Endometrial microvascular endothelial cells (primary cell): ENCODE results near the gene PSMD8. TPM values are rescaled to one million over a fixed set of nuclear protein-coding genes. Genes with fewer than 3 reads are reported as not detected.
"Not testable (repeated sequence)": the region's sequence is repeated elsewhere in the genome, so short reads cannot be mapped to it uniquely, and the experiment has no call there.

Experiments used
- in situ Hi-C: cut with HindIII; loops from 2 replicates; pipeline ENCODE4 v1.10.0; 2017; ENCODE audit warnings: low sequenced_read_pairs, low pct_unique_long_range_greater_than_20kb; ENCODE audit errors: inconsistent ontology term
- total RNA-seq: library from RNA; depleted of rRNA; stranded (reverse); fragments of >200 nt; gene quantifications from one replicate; pipeline ENCODE4 v1.2.3, GENCODE V29; 2015; ENCODE audit errors: inconsistent ontology term

Gene PSMD8
- total RNA-seq, 1 donor from 2014 or later, result 395 TPM

GRCh38 chr19:38401148-38401547, 26.8 kb downstream of the PSMD8 start:
- in situ Hi-C loops, result no loop called here

GRCh38 chr19:38402623-38402966, 28.2 kb downstream of the PSMD8 start:
- in situ Hi-C loops, result no loop called here

- in situ Hi-C loops, result no loop called here
Observed at GRCh38 chr19:38402967-38403674, 28.8 kb downstream of the PSMD8 start, which contains the start of gene FAM98C. FAM98C (plus strand) TSS chr19:38403093; CDS start chr19:38403154, 61 bp downstream.

- in situ Hi-C loops, result no loop called here
Observed at GRCh38 chr19:38404858-38405257, 30.5 kb downstream of the PSMD8 start.

- in situ Hi-C loops, result no loop called here
Observed at GRCh38 chr19:38405276-38405675, 30.9 kb downstream of the PSMD8 start.

- in situ Hi-C loops, result no loop called here
Observed at GRCh38 chr19:38409631-38410133, 35.3 kb downstream of the PSMD8 start.

GRCh38 chr19:38410407-38410806, 36.0 kb downstream of the PSMD8 start:
- in situ Hi-C loops, result not testable (repeated sequence)

GRCh38 chr19:38411041-38411712, 36.8 kb downstream of the PSMD8 start:
- in situ Hi-C loops, result no loop called here

GRCh38 chr19:38411898-38412297, 37.5 kb downstream of the PSMD8 start:
- in situ Hi-C loops, result not testable (repeated sequence)

- in situ Hi-C loops, result no loop called here
Observed at GRCh38 chr19:38412491-38412890, 38.1 kb downstream of the PSMD8 start.

GRCh38 chr19:38412961-38413360, 38.6 kb downstream of the PSMD8 start:
- in situ Hi-C loops, result no loop called here

GRCh38 chr19:38413416-38413815, 39.0 kb downstream of the PSMD8 start:
- in situ Hi-C loops, result no loop called here

GRCh38 chr19:38417146-38417543, 42.8 kb downstream of the PSMD8 start:
- in situ Hi-C loops, result no loop called here

- in situ Hi-C loops, result no loop called here
Observed at GRCh38 chr19:38417544-38418506, 43.5 kb downstream of the PSMD8 start.

- in situ Hi-C loops, result no loop called here
Observed at GRCh38 chr19:38420935-38421334, 46.6 kb downstream of the PSMD8 start.

GRCh38 chr19:38421856-38422255, 47.5 kb downstream of the PSMD8 start:
- in situ Hi-C loops, result no loop called here

GRCh38 chr19:38422438-38422837, 48.1 kb downstream of the PSMD8 start:
- in situ Hi-C loops, result no loop called here

- in situ Hi-C loops, result no loop called here
Observed at GRCh38 chr19:38424272-38424671, 49.9 kb downstream of the PSMD8 start.

GRCh38 chr19:38425222-38425809, 50.9 kb downstream of the PSMD8 start:
- in situ Hi-C loops, result no loop called here
